Neural cell (in vitro differentiated cells): ENCODE data around the gene ZNF582. TPM values are rescaled to one million over a fixed set of nuclear protein-coding genes. Genes with fewer than 3 reads are reported as not detected.

Source experiments
- H2AFZ ChIP-seq: fragments of 200-600, 300-800 bp; sonication (generic), shearing (Covaris generic); 2 replicates; pipeline ENCODE4 v1.6.0; 2014; ENCODE audit warnings: low read depth, mild to moderate bottlenecking, antibody characterized with exemption, low read length, moderate library complexity
- H3F3A ChIP-seq: fragments of 200-600 bp; shearing (Covaris generic); 2 replicates; pipeline ENCODE4 v1.6.1; 2016; ENCODE audit warnings: mild to moderate bottlenecking, moderate library complexity, mixed read lengths, antibody characterized with exemption, low read length; ENCODE audit not compliant: insufficient read depth, poor library complexity, severe bottlenecking
- H3K27ac ChIP-seq: fragments of 200-600, 300-800 bp; sonication (generic), shearing (Covaris generic); 2 replicates; pipeline ENCODE4 v1.5.1; 2014; ENCODE audit warnings: mild to moderate bottlenecking, low read length, moderate library complexity
- H3K27me3 ChIP-seq: fragments of 300-800, 200-600 bp; sonication (generic), shearing (Covaris generic); 2 replicates; pipeline ENCODE4 v1.6.0; 2014; ENCODE audit warnings: mild to moderate bottlenecking, low read depth, low read length, moderate library complexity; ENCODE audit not compliant: insufficient read depth
- H3K36me3 ChIP-seq: fragments of 300-800, 200-600 bp; sonication (generic), shearing (Covaris generic); 2 replicates; pipeline ENCODE4 v1.5.1; 2014; ENCODE audit warnings: mild to moderate bottlenecking, antibody characterized with exemption, low read length, moderate library complexity; ENCODE audit not compliant: insufficient read depth
- H3K4me2 ChIP-seq: fragments of 300-800, 200-600 bp; sonication (generic), shearing (Covaris generic); 2 replicates; pipeline ENCODE4 v1.6.0; 2014; ENCODE audit warnings: mild to moderate bottlenecking, low read length
- H3K4me3 ChIP-seq: fragments of 300-800, 200-600 bp; sonication (generic), shearing (Covaris generic); 2 replicates; pipeline ENCODE4 v1.5.1; 2014; ENCODE audit warnings: mild to moderate bottlenecking, low read length, moderate library complexity
- H3K79me2 ChIP-seq: fragments of 200-600 bp; shearing (Covaris generic); replicated peaks from 2 replicates; pipeline ENCODE4 v1.6.0; 2014; ENCODE audit warnings: mild to moderate bottlenecking, low read length, moderate library complexity; ENCODE audit not compliant: insufficient read depth
- H3K9ac ChIP-seq: fragments of 300-800, 200-600 bp; sonication (generic), shearing (Covaris generic); 2 replicates; pipeline ENCODE4 v1.6.1; 2016; ENCODE audit warnings: mild to moderate bottlenecking, low read length, mixed read lengths
- H3K9me2 ChIP-seq: fragments of 200-600 bp; shearing (Covaris generic); 2 replicates; pipeline ENCODE4 v1.6.1; 2016; ENCODE audit warnings: mild to moderate bottlenecking, low read length, mixed read lengths; ENCODE audit not compliant: insufficient read depth
- H3K9me3 ChIP-seq: fragments of 200-600, 300-800 bp; sonication (generic), shearing (Covaris generic); 2 replicates; pipeline ENCODE4 v1.6.1; 2016; ENCODE audit warnings: mild to moderate bottlenecking, mixed run types, low read length, moderate library complexity, mixed read lengths
- H4K20me1 ChIP-seq: fragments of 200-600 bp; shearing (Covaris generic); 2 replicates; pipeline ENCODE4 v1.6.1; 2016; ENCODE audit warnings: mild to moderate bottlenecking, mixed run types; ENCODE audit not compliant: insufficient read depth
- CTCF ChIP-seq: fragments of 450-650 bp; IDR thresholded peaks from 2 replicates; pipeline ENCODE4 v1.5.1; 2014; ENCODE audit warnings: antibody characterized with exemption, mild to moderate bottlenecking, moderate library complexity; ENCODE audit not compliant: poor library complexity, severe bottlenecking
- EP300 ChIP-seq: fragments of 450-650 bp; conservative IDR thresholded peaks from 2 replicates; pipeline ENCODE4 v1.6.1; 2014; ENCODE audit warnings: antibody characterized with exemption, mild to moderate bottlenecking, moderate library complexity; ENCODE audit not compliant: poor library complexity, severe bottlenecking
- EZH2 ChIP-seq: fragments of 200-600, 300-800 bp; shearing (Covaris generic), sonication (generic); IDR thresholded peaks from 2 replicates; pipeline ENCODE4 v1.6.1; 2014; ENCODE audit warnings: antibody characterized with exemption, low read length, borderline replicate concordance, mild to moderate bottlenecking; ENCODE audit not compliant: insufficient read depth, poor library complexity, severe bottlenecking
- MXI1 ChIP-seq: fragments of 450-650 bp; conservative IDR thresholded peaks from 2 replicates; pipeline ENCODE4 v1.6.1; 2014; ENCODE audit warnings: antibody characterized with exemption, mild to moderate bottlenecking; ENCODE audit not compliant: poor library complexity, severe bottlenecking
- POLR2AphosphoS5 ChIP-seq: IDR thresholded peaks from 2 replicates; pipeline ENCODE4 v1.6.1; 2012
- RAD21 ChIP-seq: fragments of 450-650 bp; conservative IDR thresholded peaks from 2 replicates; pipeline ENCODE4 v1.6.1; 2014; ENCODE audit warnings: antibody characterized with exemption, mild to moderate bottlenecking, moderate library complexity
- SMC3 ChIP-seq: fragments of 450-650 bp; conservative IDR thresholded peaks from 2 replicates; pipeline ENCODE4 v1.6.1; 2014; ENCODE audit warnings: antibody characterized with exemption, mild to moderate bottlenecking, moderate library complexity; ENCODE audit not compliant: poor library complexity
- TAF1 ChIP-seq: IDR thresholded peaks from 2 replicates; pipeline ENCODE4 v1.6.1; 2012; ENCODE audit warnings: low read depth
- polyA plus RNA-seq: library from polyadenylated mRNA; depleted of rRNA; stranded (reverse); fragments of >200 nt; gene quantifications from 2 replicates; pipeline ENCODE4 v1.2.3, GENCODE V29; 2014
- TF ChIP-seq, protein P1 (sequence below): IDR thresholded peaks from 2 replicates; pipeline ENCODE4 v1.6.1; 2012; ENCODE audit warnings: borderline replicate concordance

The ZNF582 gene
- polyA plus RNA-seq, 1 donor from 2014 or later, result 14.6 TPM

DNA sequence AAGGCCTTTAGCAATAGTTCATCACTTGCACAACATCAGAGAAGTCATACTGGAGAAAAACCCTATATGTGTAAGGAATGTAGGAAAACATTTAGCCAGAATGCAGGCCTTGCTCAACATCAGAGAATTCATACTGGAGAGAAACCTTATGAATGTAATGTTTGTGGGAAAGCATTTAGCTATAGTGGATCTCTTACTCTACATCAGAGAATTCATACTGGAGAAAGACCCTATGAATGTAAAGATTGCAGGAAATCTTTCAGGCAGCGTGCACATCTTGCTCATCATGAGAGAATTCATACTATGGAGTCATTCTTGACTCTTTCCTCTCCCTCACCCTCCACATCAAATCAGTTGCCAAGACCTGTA lies 30.6 kb upstream of the ZNF582 start:
- Histone ChIP-seq H3F3A (no peaks in the 10 kb centered on the region), H3K9me2 (no peaks in the 10 kb centered on the region), H3K27ac (no peak overlapping the region), H3K9ac (no peak overlapping the region), H3K4me2 (no peak overlapping the region), H2AFZ (no peak overlapping the region), H3K36me3 (peaks cover 36% of the 10 kb centered on the region), H4K20me1 (no peaks in the 10 kb centered on the region), H3K9me3 (peaks cover 68% of the 10 kb centered on the region), H3K27me3 (no peaks in the 10 kb centered on the region), H3K4me3 (no peak overlapping the region), H3K79me2 (peaks cover 9% of the 10 kb centered on the region)
- TF ChIP-seq CTCF, result no peak
- no peak for TF ChIP-seq TAF1
- TF ChIP-seq, protein P1, sequence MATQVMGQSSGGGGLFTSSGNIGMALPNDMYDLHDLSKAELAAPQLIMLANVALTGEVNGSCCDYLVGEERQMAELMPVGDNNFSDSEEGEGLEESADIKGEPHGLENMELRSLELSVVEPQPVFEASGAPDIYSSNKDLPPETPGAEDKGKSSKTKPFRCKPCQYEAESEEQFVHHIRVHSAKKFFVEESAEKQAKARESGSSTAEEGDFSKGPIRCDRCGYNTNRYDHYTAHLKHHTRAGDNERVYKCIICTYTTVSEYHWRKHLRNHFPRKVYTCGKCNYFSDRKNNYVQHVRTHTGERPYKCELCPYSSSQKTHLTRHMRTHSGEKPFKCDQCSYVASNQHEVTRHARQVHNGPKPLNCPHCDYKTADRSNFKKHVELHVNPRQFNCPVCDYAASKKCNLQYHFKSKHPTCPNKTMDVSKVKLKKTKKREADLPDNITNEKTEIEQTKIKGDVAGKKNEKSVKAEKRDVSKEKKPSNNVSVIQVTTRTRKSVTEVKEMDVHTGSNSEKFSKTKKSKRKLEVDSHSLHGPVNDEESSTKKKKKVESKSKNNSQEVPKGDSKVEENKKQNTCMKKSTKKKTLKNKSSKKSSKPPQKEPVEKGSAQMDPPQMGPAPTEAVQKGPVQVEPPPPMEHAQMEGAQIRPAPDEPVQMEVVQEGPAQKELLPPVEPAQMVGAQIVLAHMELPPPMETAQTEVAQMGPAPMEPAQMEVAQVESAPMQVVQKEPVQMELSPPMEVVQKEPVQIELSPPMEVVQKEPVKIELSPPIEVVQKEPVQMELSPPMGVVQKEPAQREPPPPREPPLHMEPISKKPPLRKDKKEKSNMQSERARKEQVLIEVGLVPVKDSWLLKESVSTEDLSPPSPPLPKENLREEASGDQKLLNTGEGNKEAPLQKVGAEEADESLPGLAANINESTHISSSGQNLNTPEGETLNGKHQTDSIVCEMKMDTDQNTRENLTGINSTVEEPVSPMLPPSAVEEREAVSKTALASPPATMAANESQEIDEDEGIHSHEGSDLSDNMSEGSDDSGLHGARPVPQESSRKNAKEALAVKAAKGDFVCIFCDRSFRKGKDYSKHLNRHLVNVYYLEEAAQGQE, result no peak
- no peak for TF ChIP-seq RAD21
- TF ChIP-seq MXI1, result no peak
- TF ChIP-seq POLR2AphosphoS5, result no peak
- TF ChIP-seq EZH2, result no peak
- TF ChIP-seq SMC3, result no peak
- TF ChIP-seq EP300, result no peak

- H3K27ac ChIP-seq, result no peak overlapping the region
- H2AFZ ChIP-seq, result no peak overlapping the region
- H3K4me2 ChIP-seq, result no peak overlapping the region
- peaks cover 40% of the 10 kb centered on the region for H3K36me3 ChIP-seq
- no peaks in the 10 kb centered on the region for H4K20me1 ChIP-seq
- peaks cover 9% of the 10 kb centered on the region for H3K79me2 ChIP-seq
- no peaks in the 10 kb centered on the region for H3K9me2 ChIP-seq
- TF ChIP-seq EP300 (no peak), MXI1 (no peak), TAF1 (no peak), POLR2AphosphoS5 (no peak), CTCF (no peak), RAD21 (no peak), EZH2 (no peak), SMC3 (no peak)
- TF ChIP-seq, protein P1, result no peak
- H3K4me3 ChIP-seq, result no peak overlapping the region
- peaks cover 68% of the 10 kb centered on the region for H3K9me3 ChIP-seq
- no peaks in the 10 kb centered on the region for H3K27me3 ChIP-seq
- H3F3A ChIP-seq, result no peaks in the 10 kb centered on the region
- no peak overlapping the region for H3K9ac ChIP-seq
Observed at GRCh38 chr19:56423276-56423984, 30.1 kb upstream of the ZNF582 start.
